Naive B cell (primary cell): Measurements from ENCODE around the gene NDUFB4. TPM values are rescaled to one million over a fixed set of nuclear protein-coding genes. Genes with fewer than 3 reads are reported as not detected.

Experiments
- polyA plus RNA-seq, 6 donors: library from polyadenylated mRNA; unstranded; fragments of 300-500 nt; fragmentation: Illumina TruSeq; gene quantifications; one replicate each; pipeline ENCODE4 v1.2.3, GENCODE V29; 2021; ENCODE audit warnings: low read depth in 6 of 6

Gene NDUFB4
- polyA plus RNA-seq, 6 donors from 2014 or later = 192 to 261 (median 230) TPM

Other genes starting within 250 kb of the NDUFB4 start
- 10 to 100 TPM in 1 of 6 donors, 1 to 10 TPM in 5; 5.9 to 10.4 (median 9.0) TPM for gene LRRC58, start 247.0 kb upstream of the NDUFB4 start, polyA plus RNA-seq
- 1 to 10 TPM in 1 of 6 donors, under 1 TPM in 2, not detected in 3; 0.29 to 1.3 (median 0.92) TPM for gene FSTL1, start 145.3 kb upstream of the NDUFB4 start, polyA plus RNA-seq
- 1 to 10 TPM in 1 of 6 donors, under 1 TPM in 3, not detected in 2; 0.42 to 1.5 (median 0.85) TPM for gene HGD, start 85.9 kb downstream of the NDUFB4 start, polyA plus RNA-seq
- gene RABL3, start 146.2 kb downstream of the NDUFB4 start, polyA plus RNA-seq = 10 to 100 TPM; 12.7 to 24.6 (median 21.6) TPM
- gene GTF2E1, start 146.4 kb downstream of the NDUFB4 start, polyA plus RNA-seq = 10 to 100 TPM; 10.2 to 21.1 (median 14.1) TPM